Measurements from ENCODE around the gene PEX3.

The PEX3 gene

DNA sequence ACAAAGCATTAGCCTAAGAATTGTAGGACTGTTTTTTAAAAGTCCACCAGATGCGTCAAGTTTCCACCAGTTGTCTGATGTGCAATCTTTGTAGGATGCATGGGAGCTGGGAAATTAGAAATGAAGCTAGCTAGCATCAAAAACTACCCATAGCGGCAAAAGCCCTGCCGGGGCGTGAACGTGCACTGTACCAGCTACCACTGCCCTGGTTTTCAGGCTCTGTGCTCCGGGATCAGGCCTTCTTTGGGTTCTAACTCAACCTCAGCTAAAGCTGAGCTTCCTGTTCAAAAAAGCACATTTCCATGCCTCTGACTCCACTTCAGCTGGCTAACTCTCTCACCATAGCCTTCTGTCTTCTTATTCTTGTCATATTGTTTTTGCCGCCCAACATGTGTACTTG, 87.8 kb downstream of the PEX3 start:
- DNase-seq (ENCODE audit: low read depth), result no peak
- TF ChIP-seq, protein P1, sequence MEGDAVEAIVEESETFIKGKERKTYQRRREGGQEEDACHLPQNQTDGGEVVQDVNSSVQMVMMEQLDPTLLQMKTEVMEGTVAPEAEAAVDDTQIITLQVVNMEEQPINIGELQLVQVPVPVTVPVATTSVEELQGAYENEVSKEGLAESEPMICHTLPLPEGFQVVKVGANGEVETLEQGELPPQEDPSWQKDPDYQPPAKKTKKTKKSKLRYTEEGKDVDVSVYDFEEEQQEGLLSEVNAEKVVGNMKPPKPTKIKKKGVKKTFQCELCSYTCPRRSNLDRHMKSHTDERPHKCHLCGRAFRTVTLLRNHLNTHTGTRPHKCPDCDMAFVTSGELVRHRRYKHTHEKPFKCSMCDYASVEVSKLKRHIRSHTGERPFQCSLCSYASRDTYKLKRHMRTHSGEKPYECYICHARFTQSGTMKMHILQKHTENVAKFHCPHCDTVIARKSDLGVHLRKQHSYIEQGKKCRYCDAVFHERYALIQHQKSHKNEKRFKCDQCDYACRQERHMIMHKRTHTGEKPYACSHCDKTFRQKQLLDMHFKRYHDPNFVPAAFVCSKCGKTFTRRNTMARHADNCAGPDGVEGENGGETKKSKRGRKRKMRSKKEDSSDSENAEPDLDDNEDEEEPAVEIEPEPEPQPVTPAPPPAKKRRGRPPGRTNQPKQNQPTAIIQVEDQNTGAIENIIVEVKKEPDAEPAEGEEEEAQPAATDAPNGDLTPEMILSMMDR (IDR thresholded peaks at IDR 0.05; ENCODE audit: low read depth, low read length), result no peak
- TF ChIP-seq POLR2A (IDR thresholded peaks at IDR 0.05; ENCODE audit: extremely low read depth, insufficient read length) (no peak), MYC (IDR thresholded peaks at IDR 0.05; ENCODE audit: low read depth, low read length) (no peak)
- TF ChIP-seq, protein P2, sequence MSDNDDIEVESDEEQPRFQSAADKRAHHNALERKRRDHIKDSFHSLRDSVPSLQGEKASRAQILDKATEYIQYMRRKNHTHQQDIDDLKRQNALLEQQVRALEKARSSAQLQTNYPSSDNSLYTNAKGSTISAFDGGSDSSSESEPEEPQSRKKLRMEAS (IDR thresholded peaks at IDR 0.05; ENCODE audit: low read depth, low read length), result no peak
- H3K4me3 ChIP-seq (ENCODE audit: low read depth, low read length), result no peak overlapping the region

DNA sequence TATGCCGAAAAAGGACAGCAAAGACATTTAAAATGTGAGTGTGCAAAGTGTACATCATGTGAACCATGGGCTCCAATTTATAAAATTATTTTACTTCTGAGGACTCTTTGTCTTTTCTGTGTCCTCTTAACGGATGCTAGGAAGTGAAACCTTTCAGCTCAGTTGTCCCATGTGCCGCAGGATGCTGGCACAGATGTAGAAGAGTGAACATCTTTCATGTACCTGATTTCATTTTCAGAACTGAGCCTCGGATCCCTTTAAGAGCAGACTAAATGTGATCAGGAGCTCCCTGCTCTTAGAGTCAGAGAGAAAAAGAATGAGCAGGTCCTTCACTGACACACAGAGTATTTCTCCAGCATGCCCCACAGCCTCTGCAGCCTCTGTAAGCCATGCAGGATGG, 88.5 kb downstream of the PEX3 start:
- TF ChIP-seq MYC (IDR thresholded peaks at IDR 0.05; ENCODE audit: low read depth, low read length) (no peak), POLR2A (IDR thresholded peaks at IDR 0.05; ENCODE audit: extremely low read depth, insufficient read length) (no peak)
- TF ChIP-seq, protein P2 (IDR thresholded peaks at IDR 0.05; ENCODE audit: low read depth, low read length), result no peak
- TF ChIP-seq, protein P1 (IDR thresholded peaks at IDR 0.05; ENCODE audit: low read depth, low read length), result no peak

DNA sequence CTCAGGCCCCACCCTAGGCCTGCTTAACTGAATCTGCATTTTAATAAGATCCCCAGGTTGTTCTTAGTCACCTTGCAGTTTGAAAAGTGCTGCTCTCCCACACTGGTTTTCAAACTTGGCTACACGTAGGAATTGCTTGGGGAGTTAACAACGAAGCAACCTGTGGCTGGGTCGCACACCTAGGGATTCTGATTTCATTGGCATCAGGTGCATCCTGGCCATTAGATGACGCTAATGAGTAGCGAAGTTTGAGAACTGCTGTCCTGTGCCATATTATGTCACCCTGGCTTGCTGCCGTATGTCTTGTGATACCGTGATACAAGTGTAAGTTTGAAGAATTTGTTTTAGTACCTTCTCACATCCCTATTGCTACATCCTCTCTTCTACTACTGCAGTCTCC, 89.1 kb downstream of the PEX3 start:
- TF ChIP-seq, protein P2 (IDR thresholded peaks at IDR 0.05; ENCODE audit: low read depth, low read length), result no peak
- TF ChIP-seq MYC (IDR thresholded peaks at IDR 0.05; ENCODE audit: low read depth, low read length) (no peak), POLR2A (IDR thresholded peaks at IDR 0.05; ENCODE audit: extremely low read depth, insufficient read length) (no peak)
- TF ChIP-seq, protein P1 (IDR thresholded peaks at IDR 0.05; ENCODE audit: low read depth, low read length), result no peak
- no peak for DNase-seq (ENCODE audit: low read depth)
- no peak overlapping the region for H3K4me3 ChIP-seq (ENCODE audit: low read depth, low read length)

More for the DNA sequence above, 88.5 kb downstream of the PEX3 start:
- no peak for DNase-seq (ENCODE audit: low read depth)
- H3K4me3 ChIP-seq (ENCODE audit: low read depth, low read length), result no peak overlapping the region

DNA sequence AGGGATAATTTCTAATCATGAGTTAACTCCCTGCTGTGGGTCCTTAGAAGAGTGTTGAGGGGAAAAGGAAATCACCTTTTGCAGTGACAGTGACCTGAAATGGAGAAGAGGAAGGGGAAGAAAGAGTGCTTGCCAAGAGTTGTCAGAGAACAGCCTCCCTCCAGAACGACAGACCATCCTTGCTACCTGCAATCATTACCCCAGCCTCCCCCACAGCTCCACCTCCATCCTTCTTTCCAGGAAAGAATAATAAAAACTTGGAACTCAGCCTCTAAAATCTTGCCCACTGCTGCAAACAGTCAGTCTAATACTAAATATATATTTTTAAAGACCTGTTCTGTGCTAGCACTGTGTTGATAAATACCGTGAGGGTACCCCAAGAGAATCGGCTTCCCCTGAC, 89.6 kb downstream of the PEX3 start:
- H3K4me3 ChIP-seq (ENCODE audit: low read depth, low read length), result no peak overlapping the region
- TF ChIP-seq, protein P1 (IDR thresholded peaks at IDR 0.05; ENCODE audit: low read depth, low read length), result no peak
- TF ChIP-seq POLR2A (IDR thresholded peaks at IDR 0.05; ENCODE audit: extremely low read depth, insufficient read length) (no peak), MYC (IDR thresholded peaks at IDR 0.05; ENCODE audit: low read depth, low read length) (no peak)
- TF ChIP-seq, protein P2 (IDR thresholded peaks at IDR 0.05; ENCODE audit: low read depth, low read length), result no peak
- no peak for DNase-seq (ENCODE audit: low read depth)
